Lower lobe of right lung (tissue), 2 donors: ENCODE data around the gene UBE2G2. TPM values are rescaled to one million over a fixed set of nuclear protein-coding genes. Genes with fewer than 3 reads are reported as not detected.

ENCODE experiments used
- ATAC-seq, 2 donors: fragments of 200-7000 bp; cut with Tn5 transposase; one replicate each; pipeline ENCODE4 v1.9.1; 2020 to 2022; ENCODE audit warnings: mild to moderate bottlenecking in 2 of 2, moderate library complexity in 2 of 2
- DNase-seq: peaks from one replicate; pipeline ENCODE4 v3.0.0-alpha.2; 2020
- H3K27ac ChIP-seq: fragments of 200-600 bp; one replicate; pipeline ENCODE4 v1.8.0; 2022
- H3K27me3 ChIP-seq: fragments of 200-600 bp; one replicate; pipeline ENCODE4 v1.8.0; 2022; ENCODE audit warnings: low read depth
- H3K36me3 ChIP-seq: fragments of 200-600 bp; one replicate; pipeline ENCODE4 v1.8.0; 2022; ENCODE audit warnings: mild to moderate bottlenecking
- H3K4me1 ChIP-seq: fragments of 200-600 bp; one replicate; pipeline ENCODE4 v1.8.0; 2022
- H3K4me3 ChIP-seq: fragments of 200-600 bp; one replicate; pipeline ENCODE4 v1.8.0; 2022; ENCODE audit warnings: mild to moderate bottlenecking
- H3K9me3 ChIP-seq: fragments of 200-600 bp; one replicate; pipeline ENCODE4 v1.8.0; 2022
- CTCF ChIP-seq: fragments of 200-600 bp; IDR thresholded peaks from one replicate; pipeline ENCODE4 v1.8.0; 2022; ENCODE audit warnings: antibody characterized with exemption, mild to moderate bottlenecking
- intact Hi-C: fragments of 100-400 bp; cut with DNase I; formaldehyde crosslinking; loops from one replicate; pipeline ENCODE4 v1.11.0; 2022
- total RNA-seq: library from RNA; stranded (reverse); fragmentation: NEBNext Ultra II Directional; extraction: Animal tissue kit (Norgen Biotek cat#: 25700); gene quantifications from one replicate; pipeline ENCODE4 v1.2.1, GENCODE V29; 2021
- donor health status: DM: no; HTN: yes; CAD: no; lungs with severe emphysema.

The UBE2G2 gene
- total RNA-seq, 1 donor from 2014 or later, result 76.9 TPM

- DNase-seq (no peak), ATAC-seq (no peak)
- TF ChIP-seq CTCF, result no peak
- Histone ChIP-seq H3K4me3 (no peak overlapping the region), H3K9me3 (peaks cover 7% of the 10 kb centered on the region), H3K27ac (no peak overlapping the region), H3K27me3 (peaks cover 7% of the 10 kb centered on the region), H3K4me1 (no peaks in the 10 kb centered on the region), H3K36me3 (no peaks in the 10 kb centered on the region)
- intact Hi-C loops, result no loop called here
These were observed 68.7 kb downstream of the UBE2G2 start for GRCh38 chr21:44732956-44733355.

GRCh38 chr21:44732263-44732662, 69.4 kb downstream of the UBE2G2 start:
- H3K4me3 ChIP-seq, result no peak overlapping the region
- no peaks in the 10 kb centered on the region for H3K36me3 ChIP-seq
- DNase-seq (no peak), ATAC-seq (no peak)
- H3K9me3 ChIP-seq, result peaks cover under 1% of the 10 kb centered on the region
- no peaks in the 10 kb centered on the region for H3K4me1 ChIP-seq
- TF ChIP-seq CTCF, result no peak
- no peak overlapping the region for H3K27ac ChIP-seq
- intact Hi-C loops, result no loop called here
- H3K27me3 ChIP-seq, result peaks cover 14% of the 10 kb centered on the region

- intact Hi-C loops, result no loop called here
- no peak overlapping the region for H3K4me3 ChIP-seq
- H3K9me3 ChIP-seq, result no peaks in the 10 kb centered on the region
- peaks cover 22% of the 10 kb centered on the region for H3K27me3 ChIP-seq
- DNase-seq (no peak), ATAC-seq (peak in 1 of 2 donors; percentile 42)
- no peaks in the 10 kb centered on the region for H3K36me3 ChIP-seq
- no peaks in the 10 kb centered on the region for H3K4me1 ChIP-seq
- H3K27ac ChIP-seq, result no peak overlapping the region
- no peak for TF ChIP-seq CTCF
These were observed 70.6 kb downstream of the UBE2G2 start for GRCh38 chr21:44730951-44731579.

- intact Hi-C loops, result no loop called here
- H3K4me3 ChIP-seq, result no peak overlapping the region
- ATAC-seq (no peak), DNase-seq (no peak)
- H3K9me3 ChIP-seq, result no peaks in the 10 kb centered on the region
- no peaks in the 10 kb centered on the region for H3K36me3 ChIP-seq
- no peak for TF ChIP-seq CTCF
- H3K27ac ChIP-seq, result no peak overlapping the region
- no peaks in the 10 kb centered on the region for H3K4me1 ChIP-seq
- peaks cover 32% of the 10 kb centered on the region for H3K27me3 ChIP-seq
These were observed 71.6 kb downstream of the UBE2G2 start for GRCh38 chr21:44730028-44730395.

- Histone ChIP-seq H3K27me3 (peaks cover 38% of the 10 kb centered on the region), H3K27ac (no peak overlapping the region)
- no peak for DNase-seq
These were observed 72.1 kb downstream of the UBE2G2 start for GRCh38 chr21:44729336-44730027.

More at GRCh38 chr21:44729336-44730027, 72.1 kb downstream of the UBE2G2 start:
- no peak for ATAC-seq
- intact Hi-C loops, result no loop called here
- Histone ChIP-seq H3K9me3 (no peaks in the 10 kb centered on the region), H3K4me3 (no peak overlapping the region), H3K36me3 (no peaks in the 10 kb centered on the region), H3K4me1 (no peaks in the 10 kb centered on the region)
- TF ChIP-seq CTCF, result no peak
